ENCODE measurements around the gene RTN4RL2. TPM values are rescaled to one million over a fixed set of nuclear protein-coding genes. Genes with fewer than 3 reads are reported as not detected.

RTN4RL2 gene
- total RNA-seq: 2.1 and 10.6 TPM in 2 replicates

GRCh38 chr11:57460022-57460757, at the start of gene RTN4RL2:
TSS of gene RTN4RL2 (plus strand) at chr11:57460528. CDS start at chr11:57460866, 338 bp downstream.

DNA sequence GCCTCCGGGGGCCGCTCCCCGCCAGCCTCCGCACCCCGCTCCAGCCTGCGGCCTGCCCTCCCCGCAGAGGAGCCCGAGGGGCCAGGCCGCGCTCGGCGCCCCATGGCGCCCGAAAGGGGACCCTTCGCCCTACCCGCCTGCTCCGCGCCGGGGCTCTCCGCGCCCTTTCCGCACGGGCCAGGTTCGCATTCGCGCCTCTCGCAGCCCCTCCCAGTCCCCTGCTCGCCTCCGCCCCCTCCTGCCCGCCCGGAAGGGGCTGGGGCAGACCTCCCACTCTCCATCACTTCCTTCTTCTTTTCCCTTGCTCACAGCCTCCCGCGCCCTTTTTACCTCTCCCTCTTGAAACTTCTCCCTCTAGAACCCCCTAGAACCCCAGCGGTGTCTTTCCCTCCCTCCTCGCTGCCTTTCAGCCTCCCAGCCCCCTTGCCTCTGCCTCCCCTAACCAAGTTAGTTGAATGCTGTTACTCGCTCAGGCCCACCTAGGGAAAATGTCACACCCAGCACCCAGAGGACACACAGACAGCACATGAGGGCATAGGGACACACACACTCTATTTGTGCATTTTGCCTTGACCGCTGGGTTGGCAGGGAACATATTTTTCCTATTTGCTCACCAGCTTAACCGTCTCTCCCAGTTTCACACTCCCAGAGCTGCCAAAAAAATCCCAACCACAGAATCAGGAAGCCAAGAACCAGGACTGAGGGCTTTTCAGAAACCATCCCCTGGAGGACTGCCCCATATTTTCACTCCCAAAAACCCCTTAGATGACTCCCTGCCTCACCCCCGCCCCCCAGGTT, 33.2 kb upstream of the RTN4RL2 start, which contains the start of gene SLC43A3:
Gene SLC43A3 (minus strand): TSS at position 193 of the 798 bp plus-strand sequence. CDS start 949 bp downstream, outside the sequence.

DNA sequence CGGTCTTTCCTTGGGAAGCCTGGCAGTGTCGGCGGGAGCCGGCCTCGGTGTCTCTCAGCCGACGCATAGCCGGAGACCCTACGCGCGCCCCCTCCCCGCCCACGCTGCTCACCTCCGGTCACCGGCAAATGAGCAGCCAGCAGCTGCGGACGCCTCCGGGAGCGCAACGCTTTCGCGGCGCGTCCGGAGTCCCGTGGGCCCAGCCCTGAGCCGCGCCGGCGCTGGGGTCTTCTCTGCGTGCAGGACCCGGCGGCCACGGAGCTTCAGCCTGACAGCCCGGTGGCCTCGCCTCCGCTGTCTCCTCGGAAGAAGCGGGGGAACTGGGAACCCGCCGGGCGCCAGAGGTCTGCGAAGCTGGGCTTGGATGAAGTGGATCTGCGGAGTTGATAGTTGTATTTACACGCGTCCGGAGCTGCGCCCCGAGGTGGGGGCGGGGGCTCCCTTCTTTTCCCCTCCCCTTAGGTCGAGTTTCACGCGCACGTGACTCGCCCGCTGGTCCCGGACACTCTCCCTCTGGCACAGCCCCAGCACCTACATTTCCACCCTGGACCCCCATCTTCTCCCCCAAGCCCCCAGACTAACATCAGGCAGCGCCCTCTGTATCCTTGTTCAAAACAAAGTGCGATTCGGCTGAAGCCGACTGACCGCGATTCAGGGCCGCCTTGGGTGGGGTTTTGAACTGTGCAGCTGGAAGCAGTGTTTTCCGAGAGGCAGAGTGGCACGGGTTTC, 55.2 kb downstream of the RTN4RL2 start, which contains the start of gene SLC43A1:
Gene SLC43A1 (minus strand): TSS at position 371 of the 729 bp plus-strand sequence. CDS start 1,591 bp downstream, outside the sequence.

Other genes with a start within 250 kb of the RTN4RL2 start
- gene APLNR, start 223.3 kb upstream of the RTN4RL2 start, total RNA-seq: 3.4 TPM in 1 of 2 replicates, not detected in the other
- 125 and 127 TPM in 2 replicates for gene TNKS1BP1, start 135.6 kb upstream of the RTN4RL2 start, total RNA-seq
- 65.8 and 67.8 TPM in 2 replicates for gene SSRP1, start 124.6 kb upstream of the RTN4RL2 start, total RNA-seq
- gene P2RX3, start 122.2 kb upstream of the RTN4RL2 start, total RNA-seq: 0.43 TPM in 1 of 2 replicates, not detected in the other
- gene PRG3, start 79.4 kb upstream of the RTN4RL2 start, total RNA-seq: not detected in 2 replicates
- gene PRG2, start 69.9 kb upstream of the RTN4RL2 start, total RNA-seq: not detected in 2 replicates
- gene SLC43A3, start 33.4 kb upstream of the RTN4RL2 start, total RNA-seq: 27.8 and 32.3 TPM in 2 replicates
- gene SLC43A1, start 55.2 kb downstream of the RTN4RL2 start, total RNA-seq: 16.6 and 29.5 TPM in 2 replicates
- gene TIMM10, start 70.2 kb downstream of the RTN4RL2 start, total RNA-seq: 11.1 and 23.8 TPM in 2 replicates
- not detected in 2 replicates for gene SMTNL1, start 77.1 kb downstream of the RTN4RL2 start, total RNA-seq
- gene UBE2L6, start 107.1 kb downstream of the RTN4RL2 start, total RNA-seq: 67.3 and 149 TPM in 2 replicates
- gene SERPING1, start 137.2 kb downstream of the RTN4RL2 start, total RNA-seq: 440 and 806 TPM in 2 replicates
- 1.0 and 1.1 TPM in 2 replicates for gene YPEL4, start 189.4 kb downstream of the RTN4RL2 start, total RNA-seq
- 4.1 and 11.6 TPM in 2 replicates for gene CLP1, start 197.2 kb downstream of the RTN4RL2 start, total RNA-seq
- 33.6 and 41.5 TPM in 2 replicates for gene ZDHHC5, start 207.6 kb downstream of the RTN4RL2 start, total RNA-seq